HCT116 (cell line): Measurements from ENCODE around the gene ENSA. TPM values are rescaled to one million over a fixed set of nuclear protein-coding genes. Genes with fewer than 3 reads are reported as not detected.
A peak's percentile ranks its signal among the peaks of the same experiment; 100 is the strongest.
"Not testable (repeated sequence)": the region's sequence is repeated elsewhere in the genome, so short reads cannot be mapped to it uniquely, and the experiment has no call there.

ENCODE experiments used
- ATAC-seq: fragments of 200-7000 bp; cut with Tn5 transposase; 2 replicates; pipeline ENCODE4 v1.9.1; 2020; ENCODE audit warnings: mild to moderate bottlenecking, moderate library complexity
- BruUV-seq: library from RNA; stranded (reverse); fragments of 400-500 nt; replicated peaks from 2 replicates; lab custom pipeline; 2021; lab: Mats Ljungman, UMichigan
- CTCF ChIA-PET: fragments of 300-600 bp; sonication (Branson Sonifier 250); formaldehyde crosslinking; loops from one replicate; lab custom pipeline; 2021; ENCODE audit warnings: antibody characterized with exemption; lab: Charles Lee
- POLR2A ChIA-PET: fragments of 300-600, 350-600 bp; sonication (Branson Sonifier 250); formaldehyde crosslinking; loops from one replicate; lab custom pipeline; 2021; ENCODE audit warnings: antibody characterized with exemption; lab: Charles Lee
- RAD21 ChIA-PET, 2 experiments: fragments of 300-600 bp; sonication (Branson Sonifier 250); formaldehyde crosslinking; loops; one replicate each; lab custom pipeline; 2023; ENCODE audit warnings: low total read pairs in 2 of 2; ENCODE audit not compliant: uncharacterized antibody in 2 of 2, unreplicated experiment in 2 of 2, low non-redundant PET in 1 of 2; lab: Charles Lee
- DNase-seq: peaks from one replicate; pipeline ENCODE4 v3.0.0-alpha.2; 2010; ENCODE audit warnings: low read depth, low spot score
- H2AFZ ChIP-seq: fragments of 200-600 bp; shearing (Covaris generic), sonication (generic); 2 replicates; pipeline ENCODE4 v1.6.1; 2017; ENCODE audit warnings: low read depth, mixed run types, mixed read lengths, antibody characterized with exemption, low read length; ENCODE audit not compliant: poor library complexity, severe bottlenecking
- H3K27ac ChIP-seq: 2 replicates; pipeline ENCODE4 v1.5.1; 2012; ENCODE audit warnings: low read depth, low read length
- H3K27me3 ChIP-seq: fragments of 200-600 bp; sonication (generic); 2 replicates; pipeline ENCODE4 v1.6.1; 2016; ENCODE audit warnings: mixed run types, low read length, mixed read lengths; ENCODE audit not compliant: insufficient read depth
- H3K36me3 ChIP-seq, 2 experiments: fragments of 200-500 bp in 1 of 2; fragments of 200-600 bp in 1 of 2; sonication (Bioruptor generic) in 1 of 2; sonication (generic) in 1 of 2; 2 replicates each; pipeline versions ENCODE4 v1.5.1 to v1.6.1; 2014 to 2016; ENCODE audit warnings: low read length in 2 of 2, inconsistent platforms in 1 of 2, mixed read lengths in 1 of 2, mixed run types in 1 of 2; ENCODE audit not compliant: insufficient read depth in 2 of 2, control insufficient read depth in 1 of 2
- H3K4me1 ChIP-seq, 2 experiments: fragments of 200-600 bp in 1 of 2; sonication (generic) in 1 of 2; 2 replicates each; pipeline versions ENCODE4 v1.5.1 to v1.6.1; 2012 to 2017; ENCODE audit warnings: low read length in 2 of 2, inconsistent platforms in 1 of 2, mild to moderate bottlenecking in 1 of 2, mixed read lengths in 1 of 2, mixed run types in 1 of 2, moderate library complexity in 1 of 2; ENCODE audit not compliant: insufficient read depth in 2 of 2, control insufficient read depth in 1 of 2
- H3K4me2 ChIP-seq: fragments of 200-600 bp; sonication (generic); 2 replicates; pipeline ENCODE4 v1.6.1; 2017; ENCODE audit warnings: mixed run types, low read length, mixed read lengths
- H3K4me3 ChIP-seq, 2 experiments: fragments of 200-600 bp in 1 of 2; sonication (generic) in 1 of 2; replicated peaks in 1 of 2; 2 replicates each; pipeline ENCODE4 v1.5.1; 2011 to 2016; ENCODE audit warnings: low read length in 2 of 2, control low read depth in 1 of 2, low read depth in 1 of 2, mild to moderate bottlenecking in 1 of 2, mixed read lengths in 1 of 2, mixed run types in 1 of 2
- H3K79me2 ChIP-seq: fragments of 200-600 bp; sonication (generic); 2 replicates; pipeline ENCODE4 v1.6.1; 2017; ENCODE audit warnings: mild to moderate bottlenecking, mixed run types, low read length, moderate library complexity, mixed read lengths; ENCODE audit not compliant: insufficient read depth
- H3K9ac ChIP-seq: fragments of 200-600 bp; sonication (generic); 2 replicates; pipeline ENCODE4 v1.6.1; 2016; ENCODE audit warnings: low read length, mixed read lengths
- H3K9me2 ChIP-seq: fragments of 200-600 bp; sonication (generic), shearing (Covaris generic); 2 replicates; pipeline ENCODE4 v1.6.1; 2017; ENCODE audit warnings: mixed run types, mild to moderate bottlenecking, moderate library complexity; ENCODE audit not compliant: insufficient read depth
- H3K9me3 ChIP-seq, 2 experiments: fragments of 200-500 bp in 1 of 2; fragments of 200-600 bp in 1 of 2; sonication (Bioruptor generic) in 1 of 2; sonication (generic) in 1 of 2; 2 replicates each; pipeline ENCODE4 v1.6.1; 2014 to 2017; ENCODE audit warnings: low read length in 2 of 2, mixed read lengths in 2 of 2, inconsistent platforms in 1 of 2, low read depth in 1 of 2, mild to moderate bottlenecking in 1 of 2, mixed run types in 1 of 2, moderate library complexity in 1 of 2; ENCODE audit not compliant: control insufficient read depth in 1 of 2, insufficient read depth in 1 of 2
- H4K20me1 ChIP-seq: fragments of 200-600 bp; sonication (generic), shearing (Covaris generic); 2 replicates; pipeline ENCODE4 v1.6.1; 2017; ENCODE audit warnings: mixed run types, mild to moderate bottlenecking, moderate library complexity; ENCODE audit not compliant: insufficient read depth
- FOSL1 ChIP-seq: IDR thresholded peaks from 2 replicates; pipeline ENCODE4 v1.6.1; 2012; ENCODE audit warnings: low read depth
- JUND ChIP-seq: IDR thresholded peaks from 2 replicates; pipeline ENCODE4 v1.6.1; 2012
- MAX ChIP-seq: IDR thresholded peaks from 2 replicates; pipeline ENCODE4 v1.6.1; 2012
- SP1 ChIP-seq: IDR thresholded peaks from 2 replicates; pipeline ENCODE4 v1.6.1; 2012; ENCODE audit warnings: low read depth
- intact Hi-C: fragments of 100-400 bp; cut with micrococcal nuclease; formaldehyde crosslinking; loops from 2 replicates; pipeline ENCODE4 v1.10.0; 2022
- total RNA-seq: library from RNA; stranded (reverse); gene quantifications from one replicate; pipeline ENCODE4 v1.2.1, GENCODE V29; 2021; ENCODE audit not compliant: unreplicated experiment

The ENSA gene
- total RNA-seq, 1 experiment from 2014 or later = 130 TPM

- ATAC-seq, BruUV-seq, CTCF ChIA-PET, H3K9me3 ChIP-seq, RAD21 ChIA-PET, DNase-seq, H3K27me3 ChIP-seq, H3K27ac ChIP-seq, H3K9me2 ChIP-seq, H3K4me3 ChIP-seq, H2AFZ ChIP-seq, H4K20me1 ChIP-seq, POLR2A ChIA-PET: not testable (repeated sequence)
- peaks cover 17 to 50% of the 10 kb centered on the region in 2 experiments for H3K36me3 ChIP-seq
- H3K9ac ChIP-seq = peak overlapping the region; percentile 9; the same call in 1 of the 2 replicates
- H3K4me2 ChIP-seq = peak overlapping the region; percentile 40
- peaks cover 31% of the 10 kb centered on the region for H3K79me2 ChIP-seq
- H3K4me1 ChIP-seq = peaks cover 11 to 49% of the 10 kb centered on the region in 2 experiments
- intact Hi-C loops = loop anchor here (10.0 kb wide), 1 partner anchor 300 kb away; the partner anchor contains the start of gene SETDB1
Measured at GRCh38 chr1:150624546-150624945, 4.9 kb downstream of the ENSA start.

GRCh38 chr1:150624134-150624533 is 5.3 kb downstream of the ENSA start:
- H3K9ac ChIP-seq = peak overlapping the region; percentile 9; the same call in 1 of the 2 replicates
- POLR2A ChIA-PET, H3K27ac ChIP-seq, H3K9me3 ChIP-seq, H3K9me2 ChIP-seq, H3K4me3 ChIP-seq, DNase-seq, ATAC-seq, H4K20me1 ChIP-seq, H2AFZ ChIP-seq, RAD21 ChIA-PET, H3K27me3 ChIP-seq, CTCF ChIA-PET, BruUV-seq: not testable (repeated sequence)
- H3K4me2 ChIP-seq = peak overlapping the region; percentile 40
- H3K79me2 ChIP-seq = peaks cover 31% of the 10 kb centered on the region
- TF ChIP-seq MAX = peak; percentile 28; the same call in 1 of the 2 replicates
- peak; percentile 56 for TF ChIP-seq FOSL1
- peak; percentile 58; the same call in 1 of the 2 replicates for TF ChIP-seq SP1
- peak; percentile 67 for TF ChIP-seq JUND
- intact Hi-C loops = loop anchor here (10.0 kb wide), 1 partner anchor 301 kb away; the partner anchor contains the start of gene SETDB1
- H3K4me1 ChIP-seq = peaks cover 11 to 49% of the 10 kb centered on the region in 2 experiments
- peaks cover 22 to 54% of the 10 kb centered on the region in 2 experiments for H3K36me3 ChIP-seq
